ENCODE data around the gene C9orf50.

Gene C9orf50

GRCh38 chr9:129614932-129615331, 6.0 kb downstream of the C9orf50 start:
- no peak for TF ChIP-seq CTCF (IDR thresholded peaks at IDR 0.05)
- Histone ChIP-seq H3K79me2 (no peaks in the 10 kb centered on the region), H3K9me3 (ENCODE audit: control insufficient read depth, low read length) (no peaks in the 10 kb centered on the region)

GRCh38 chr9:129613520-129614175, 7.3 kb downstream of the C9orf50 start:
- Histone ChIP-seq H3K9me3 (ENCODE audit: control insufficient read depth, low read length) (no peaks in the 10 kb centered on the region), H3K27ac (no peak overlapping the region), H3K36me3 (ENCODE audit: control insufficient read depth, insufficient read depth, low read length) (no peaks in the 10 kb centered on the region), H3K27me3 (ENCODE audit: control insufficient read depth, insufficient read depth, low read length) (no peaks in the 10 kb centered on the region), H3K9ac (no peak overlapping the region), H2AFZ (no peak overlapping the region), H3K4me3 (ENCODE audit: low read depth, low read length) (no peak overlapping the region), H3K4me2 (ENCODE audit: low read length) (no peak overlapping the region), H3K79me2 (no peaks in the 10 kb centered on the region), H3K4me1 (peaks cover 6% of the 10 kb centered on the region)
- TF ChIP-seq CTCF (IDR thresholded peaks at IDR 0.05): no peak

More at GRCh38 chr9:129614932-129615331, 6.0 kb downstream of the C9orf50 start:
- Histone ChIP-seq H3K4me3 (ENCODE audit: low read depth, low read length) (no peak overlapping the region), H3K27me3 (ENCODE audit: control insufficient read depth, insufficient read depth, low read length) (no peaks in the 10 kb centered on the region), H3K27ac (no peak overlapping the region), H3K36me3 (ENCODE audit: control insufficient read depth, insufficient read depth, low read length) (no peaks in the 10 kb centered on the region), H2AFZ (no peak overlapping the region), H3K9ac (no peak overlapping the region), H3K4me2 (ENCODE audit: low read length) (no peak overlapping the region), H3K4me1 (no peaks in the 10 kb centered on the region)

GRCh38 chr9:129612815-129613519, 7.9 kb downstream of the C9orf50 start:
- no peak for TF ChIP-seq CTCF (IDR thresholded peaks at IDR 0.05)
- H3K27ac ChIP-seq: no peak overlapping the region
- H3K4me1 ChIP-seq: peaks cover 6% of the 10 kb centered on the region
- H2AFZ ChIP-seq: no peak overlapping the region
- H3K4me2 ChIP-seq (ENCODE audit: low read length): no peak overlapping the region
- H3K9me3 ChIP-seq (ENCODE audit: control insufficient read depth, low read length): no peaks in the 10 kb centered on the region
- H3K27me3 ChIP-seq (ENCODE audit: control insufficient read depth, insufficient read depth, low read length): no peaks in the 10 kb centered on the region
- H3K79me2 ChIP-seq: no peaks in the 10 kb centered on the region
- H3K4me3 ChIP-seq (ENCODE audit: low read depth, low read length): no peak overlapping the region
- no peaks in the 10 kb centered on the region for H3K36me3 ChIP-seq (ENCODE audit: control insufficient read depth, insufficient read depth, low read length)
- no peak overlapping the region for H3K9ac ChIP-seq

GRCh38 chr9:129612123-129612522, 8.8 kb downstream of the C9orf50 start:
- H3K4me1 ChIP-seq: peaks cover 6% of the 10 kb centered on the region
- H3K4me2 ChIP-seq (ENCODE audit: low read length): no peak overlapping the region
- no peaks in the 10 kb centered on the region for H3K27me3 ChIP-seq (ENCODE audit: control insufficient read depth, insufficient read depth, low read length)
- no peak overlapping the region for H3K9ac ChIP-seq
- no peak overlapping the region for H3K4me3 ChIP-seq (ENCODE audit: low read depth, low read length)
- H3K9me3 ChIP-seq (ENCODE audit: control insufficient read depth, low read length): no peaks in the 10 kb centered on the region
- H3K79me2 ChIP-seq: no peaks in the 10 kb centered on the region
- no peak overlapping the region for H2AFZ ChIP-seq
- H3K27ac ChIP-seq: no peak overlapping the region
- H3K36me3 ChIP-seq (ENCODE audit: control insufficient read depth, insufficient read depth, low read length): no peaks in the 10 kb centered on the region
- TF ChIP-seq CTCF (IDR thresholded peaks at IDR 0.05): no peak

Data from parathyroid adenoma (tissue), 2 donors.